Measurements from ENCODE around the gene SNAP29. TPM values are rescaled to one million over a fixed set of nuclear protein-coding genes. Genes with fewer than 3 reads are reported as not detected.
"Not testable (repeated sequence)": the region's sequence is repeated elsewhere in the genome, so short reads cannot be mapped to it uniquely, and the experiment has no call there.

The SNAP29 gene
- total RNA-seq, 1 donor from 2014 or later, result 12.9 TPM

- DNase-seq (ENCODE audit: low read depth), result not testable (repeated sequence)
These were observed 71.6 kb downstream of the SNAP29 start for GRCh38 chr22:20930435-20930834.

DNA sequence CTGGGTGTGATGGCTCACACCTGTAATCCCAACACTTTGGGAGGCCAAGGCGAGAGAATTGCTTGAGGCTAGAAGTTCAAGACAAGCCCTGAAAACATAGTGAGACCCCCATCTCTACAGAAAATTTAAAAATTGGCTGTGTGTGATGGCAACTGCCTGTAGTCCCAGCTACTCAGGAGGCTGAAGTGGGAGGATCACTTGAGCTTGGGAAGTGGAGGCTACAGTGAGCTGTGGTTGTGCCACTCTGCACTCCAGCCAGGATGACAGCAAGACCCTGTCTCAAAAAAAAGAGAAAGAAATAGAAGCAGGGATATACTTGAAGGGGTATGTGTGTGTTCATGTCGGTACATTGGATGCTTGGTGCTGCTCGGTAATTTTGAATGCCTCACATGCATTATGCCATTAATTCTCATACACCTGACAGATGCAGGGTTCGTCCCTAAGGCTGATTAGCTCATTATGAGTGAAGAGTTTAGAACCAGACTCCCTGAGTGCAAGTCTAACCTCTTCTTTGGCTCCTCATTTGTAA lies 72.4 kb downstream of the SNAP29 start:
- no peak for DNase-seq (ENCODE audit: low read depth)

GRCh38 chr22:20933910-20934309 lies 75.1 kb downstream of the SNAP29 start:
- no peak for DNase-seq (ENCODE audit: low read depth)

- DNase-seq (ENCODE audit: low read depth), result not testable (repeated sequence)
These were observed 76.2 kb downstream of the SNAP29 start for GRCh38 chr22:20935049-20935448.

DNA sequence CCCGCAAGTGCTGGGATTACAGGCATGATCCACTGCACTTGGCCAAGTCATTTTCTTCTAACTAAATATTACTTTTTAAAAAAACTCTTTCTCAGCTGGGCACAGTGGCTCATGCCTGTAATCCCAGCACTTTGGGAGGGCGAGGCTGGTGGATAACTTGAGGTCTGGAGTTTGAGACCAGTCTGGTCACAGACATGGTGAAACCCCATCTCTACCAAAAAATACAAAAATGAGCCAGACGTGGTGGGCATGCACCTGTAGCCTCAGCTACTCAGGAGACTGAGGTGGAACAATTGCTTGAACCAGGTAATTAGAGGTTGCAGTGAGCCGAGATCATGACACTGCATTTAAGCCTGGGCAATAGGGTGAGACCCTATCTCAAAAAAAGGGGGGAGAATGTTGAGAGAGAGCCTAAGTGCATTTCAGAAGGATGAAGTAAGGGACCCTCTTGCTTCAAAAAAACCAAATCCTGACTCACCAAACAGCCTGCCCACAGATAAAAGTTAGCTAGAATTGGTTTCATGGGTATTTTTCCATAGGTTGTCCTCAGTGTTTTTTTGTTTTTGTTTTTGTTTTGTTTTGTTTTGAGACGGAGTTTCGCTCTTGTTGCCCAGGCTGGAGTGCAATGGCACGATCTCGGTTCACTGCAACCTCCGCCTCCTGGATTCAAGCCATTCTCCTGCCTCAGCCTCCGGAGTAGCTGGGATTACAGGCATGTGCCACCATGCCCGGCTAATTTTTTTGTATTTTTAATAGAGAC lies 77.2 kb downstream of the SNAP29 start:
- not testable (repeated sequence) for DNase-seq (ENCODE audit: low read depth)

DNA sequence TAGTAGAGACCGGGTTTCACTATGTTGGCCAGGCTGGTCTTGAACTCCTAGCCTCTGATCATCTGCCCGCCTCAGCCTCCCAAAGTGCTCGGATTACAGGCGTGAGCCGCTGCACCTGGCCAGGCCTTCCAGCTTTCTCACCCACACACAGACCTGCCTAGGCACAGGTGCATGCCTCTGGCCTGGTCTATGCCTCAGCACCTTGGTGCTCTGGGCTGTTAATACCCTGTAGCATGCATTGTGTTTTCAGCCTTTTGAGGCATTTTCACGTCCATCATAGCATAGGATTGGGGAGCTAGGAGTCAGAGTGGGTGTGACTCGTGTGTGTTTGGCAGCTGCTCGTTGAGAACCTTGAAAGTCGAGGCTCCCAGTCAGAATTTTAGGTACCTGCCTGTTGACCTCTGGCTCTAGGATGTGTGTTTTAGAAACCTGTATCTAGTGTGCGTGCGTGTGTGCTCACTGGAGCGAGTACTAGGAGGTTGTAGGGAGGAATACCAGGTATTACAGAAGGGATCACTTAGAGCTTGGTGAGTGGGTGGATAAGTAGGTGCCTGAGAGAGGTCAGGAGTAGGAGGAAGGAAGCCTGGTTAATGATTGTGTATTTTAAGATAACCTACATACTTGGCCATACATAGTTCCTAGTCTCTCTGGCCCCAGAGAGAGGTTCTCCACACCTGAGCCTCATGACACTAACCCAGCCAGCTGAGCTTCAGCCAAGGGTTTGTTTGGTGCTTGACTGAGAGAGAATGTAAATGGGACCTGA lies 78.4 kb downstream of the SNAP29 start:
- DNase-seq (ENCODE audit: low read depth), result no peak

- DNase-seq (ENCODE audit: low read depth), result no peak
These were observed 79.2 kb downstream of the SNAP29 start for GRCh38 chr22:20937794-20938671.

DNA sequence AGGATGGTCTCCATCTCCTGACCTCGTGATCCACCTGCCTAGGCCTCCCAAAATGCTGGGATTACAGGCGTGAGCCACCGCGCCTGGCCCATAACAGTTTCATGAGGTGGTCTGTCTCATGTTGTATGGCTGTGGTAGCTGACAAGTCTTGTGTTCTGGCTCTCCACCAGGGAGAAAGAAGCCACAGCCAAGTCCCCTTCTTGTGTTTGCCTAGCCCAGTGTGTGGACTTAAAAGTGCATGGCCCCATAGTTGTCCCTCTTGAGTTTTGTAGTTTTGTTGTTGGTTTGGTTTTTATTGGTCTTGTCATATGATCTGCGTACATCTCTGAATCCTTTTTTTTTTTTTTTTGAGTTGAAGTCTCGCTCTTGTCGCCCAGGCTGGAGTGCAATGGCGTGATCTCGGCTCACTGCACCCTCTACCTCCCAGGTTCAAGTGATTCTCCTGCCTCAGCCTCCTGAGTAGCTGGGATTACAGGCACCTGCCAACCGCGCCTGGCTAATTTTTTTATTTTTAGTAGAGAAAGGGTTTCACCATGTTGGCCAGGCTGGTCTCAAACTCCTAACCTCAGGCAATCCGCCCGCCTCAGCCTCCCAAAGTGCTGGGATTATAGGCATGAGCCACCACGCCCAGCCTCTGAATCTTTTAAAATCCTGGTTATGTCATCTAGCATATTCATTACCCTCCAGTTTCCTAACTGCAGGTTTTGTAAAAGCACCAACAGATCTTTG lies 80.8 kb downstream of the SNAP29 start:
- not testable (repeated sequence) for DNase-seq (ENCODE audit: low read depth)

- DNase-seq (ENCODE audit: low read depth), result no peak
These were observed 81.4 kb downstream of the SNAP29 start for GRCh38 chr22:20940186-20940651.

Other genes starting within 250 kb of the SNAP29 start
- gene SERPIND1, start 84.9 kb upstream of the SNAP29 start, total RNA-seq, result not detected in 2 replicates
- 13.4 and 58.2 TPM in 2 replicates for gene PI4KA, start 196 bp upstream of the SNAP29 start, total RNA-seq
- 48.1 and 66.8 TPM in 2 replicates for gene CRKL, start 58.4 kb downstream of the SNAP29 start, total RNA-seq
- 0.17 and 0.99 TPM in 2 replicates for gene AIFM3, start 108.2 kb downstream of the SNAP29 start, total RNA-seq
- gene LZTR1, start 123.3 kb downstream of the SNAP29 start, total RNA-seq, result 28.7 and 63.5 TPM in 2 replicates
- gene THAP7, start 143.1 kb downstream of the SNAP29 start, total RNA-seq, result 11.4 and 16.3 TPM in 2 replicates
- 0.17 and 1.1 TPM in 2 replicates for gene P2RX6, start 156.2 kb downstream of the SNAP29 start, total RNA-seq
- 0.20 TPM in 1 of 2 replicates, not detected in the other for gene SLC7A4, start 173.6 kb downstream of the SNAP29 start, total RNA-seq
- gene LRRC74B, start 186.9 kb downstream of the SNAP29 start, total RNA-seq, result not detected in 2 replicates